Gastroesophageal sphincter (tissue), 4 donors: ENCODE results near the gene PPP1R13B. TPM values are rescaled to one million over a fixed set of nuclear protein-coding genes. Genes with fewer than 3 reads are reported as not detected.

Source experiments
- ATAC-seq: fragments of 150-250 bp; one replicate; pipeline ENCODE4 v1.9.1; 2016; ENCODE audit warnings: mild to moderate bottlenecking, moderate library complexity
- H3K27ac ChIP-seq, 4 donors: fragments of 200-600 bp; sonication (generic) in 3 of 4; 1 replicate in 3 of 4; 2 replicates in 1 of 4; pipeline ENCODE4 v1.5.1; 2016 to 2019
- H3K27me3 ChIP-seq: fragments of 200-600 bp; sonication (generic); one replicate; pipeline ENCODE4 v1.5.1; 2019
- H3K36me3 ChIP-seq, 2 donors: fragments of 200-600 bp; sonication (generic); one replicate each; pipeline ENCODE4 v1.5.1; 2019; ENCODE audit warnings: control low read depth in 1 of 2
- H3K4me1 ChIP-seq, 3 donors: fragments of 200-600 bp; sonication (generic); 1 replicate in 2 of 3; 2 replicates in 1 of 3; pipeline ENCODE4 v1.5.1; 2016 to 2019; ENCODE audit warnings: control low read depth in 2 of 3
- H3K4me3 ChIP-seq, 2 donors: fragments of 200-600 bp; sonication (generic); one replicate each; pipeline ENCODE4 v1.5.1; 2019; ENCODE audit warnings: mild to moderate bottlenecking in 1 of 2, moderate library complexity in 1 of 2
- H3K9me3 ChIP-seq, 3 donors: fragments of 200-600 bp; sonication (generic); one replicate each; pipeline ENCODE4 v1.5.1; 2017 to 2019; ENCODE audit warnings: control low read depth in 2 of 3
- EP300 ChIP-seq: sonication (generic); formaldehyde crosslinking; IDR thresholded peaks from one replicate; pipeline ENCODE4 v1.6.1; 2017; ENCODE audit warnings: antibody characterized with exemption, mild to moderate bottlenecking
- POLR2A ChIP-seq, 2 donors: fragments of 450-650 bp; IDR thresholded peaks; one replicate each; pipeline ENCODE4 v1.6.1; 2017; ENCODE audit warnings: antibody characterized with exemption in 2 of 2, mild to moderate bottlenecking in 2 of 2, moderate library complexity in 1 of 2
- POLR2AphosphoS5 ChIP-seq: sonication (generic); formaldehyde crosslinking; IDR thresholded peaks from one replicate; pipeline ENCODE4 v1.6.1; 2017; ENCODE audit warnings: antibody characterized with exemption
- WGBS, 2 donors: methylation state at CpG; one replicate each; pipeline ENCODE4 v1.1.5; 2018; ENCODE audit warnings: low coverage in 1 of 2; 5-methylcytosine and 5-hydroxymethylcytosine counted together
- total RNA-seq, 4 donors: library from RNA; depleted of rRNA; stranded (reverse); fragments of >200 nt; gene quantifications; one replicate each; pipeline ENCODE4 v1.1.0, GENCODE V29; 2016
- TF ChIP-seq, protein P1 (sequence below), 4 experiments: fragments of 200-600 bp in 2 of 4; fragments of 450-650 bp in 2 of 4; sonication (generic) in 1 of 4; IDR thresholded peaks; one replicate each; pipeline ENCODE4 v1.5.1; 2017 to 2019; ENCODE audit warnings: antibody characterized with exemption in 4 of 4, mild to moderate bottlenecking in 2 of 4, moderate library complexity in 2 of 4

PPP1R13B gene
- total RNA-seq, 4 donors from 2014 or later = 13.9 to 24.8 (median 17.5) TPM

- Histone ChIP-seq H3K27ac (peak overlapping the region in 3 of 4 donors; percentile 8 to 93 (median 9)), H3K9me3 (no peaks in the 10 kb centered on the region), H3K27me3 (no peaks in the 10 kb centered on the region), H3K36me3 (peaks cover 0 to 82% of the 10 kb centered on the region in 2 donors), H3K4me1 (peaks cover 8 to 100% (median 24%) of the 10 kb centered on the region in 3 donors), H3K4me3 (no peak overlapping the region)
- no peak for ATAC-seq
- TF ChIP-seq, protein P1, sequence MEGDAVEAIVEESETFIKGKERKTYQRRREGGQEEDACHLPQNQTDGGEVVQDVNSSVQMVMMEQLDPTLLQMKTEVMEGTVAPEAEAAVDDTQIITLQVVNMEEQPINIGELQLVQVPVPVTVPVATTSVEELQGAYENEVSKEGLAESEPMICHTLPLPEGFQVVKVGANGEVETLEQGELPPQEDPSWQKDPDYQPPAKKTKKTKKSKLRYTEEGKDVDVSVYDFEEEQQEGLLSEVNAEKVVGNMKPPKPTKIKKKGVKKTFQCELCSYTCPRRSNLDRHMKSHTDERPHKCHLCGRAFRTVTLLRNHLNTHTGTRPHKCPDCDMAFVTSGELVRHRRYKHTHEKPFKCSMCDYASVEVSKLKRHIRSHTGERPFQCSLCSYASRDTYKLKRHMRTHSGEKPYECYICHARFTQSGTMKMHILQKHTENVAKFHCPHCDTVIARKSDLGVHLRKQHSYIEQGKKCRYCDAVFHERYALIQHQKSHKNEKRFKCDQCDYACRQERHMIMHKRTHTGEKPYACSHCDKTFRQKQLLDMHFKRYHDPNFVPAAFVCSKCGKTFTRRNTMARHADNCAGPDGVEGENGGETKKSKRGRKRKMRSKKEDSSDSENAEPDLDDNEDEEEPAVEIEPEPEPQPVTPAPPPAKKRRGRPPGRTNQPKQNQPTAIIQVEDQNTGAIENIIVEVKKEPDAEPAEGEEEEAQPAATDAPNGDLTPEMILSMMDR (IDR thresholded peaks at IDR 0.05) = no peak
- TF ChIP-seq POLR2AphosphoS5 (no peak), POLR2A (IDR thresholded peaks at IDR 0.05) (no peak), EP300 (no peak)
- WGBS, 2 donors = no CpG with 5 or more reads among the region's 24 CpGs
These were observed 115.2 kb downstream of the PPP1R13B start for GRCh38 chr14:103731916-103732867.

DNA sequence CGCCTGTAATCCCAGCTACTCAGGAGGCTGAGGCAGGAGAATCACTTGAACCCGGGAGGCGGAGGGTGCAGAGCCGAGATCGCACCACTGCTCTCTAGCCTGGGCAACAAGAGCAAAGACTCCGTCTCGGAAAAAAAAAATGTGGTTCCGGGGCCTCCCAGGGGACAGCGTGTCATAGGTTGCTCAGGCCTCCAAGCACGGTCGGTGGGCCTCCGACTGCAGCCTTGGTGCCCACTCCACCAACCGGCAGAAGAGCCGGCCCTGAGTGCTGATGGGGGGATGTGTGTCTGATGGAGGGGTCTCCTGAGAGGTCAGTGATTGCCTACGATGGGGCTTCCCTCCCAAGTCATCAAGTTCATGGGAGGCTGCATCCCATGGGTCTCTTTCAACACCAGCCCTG, 115.9 kb downstream of the PPP1R13B start:
- H3K9me3 ChIP-seq = no peaks in the 10 kb centered on the region
- WGBS, 2 donors = 87% methylated on average over 4 of the region's 15 CpGs; no CpG with 5 or more reads in 1 of the 2 donors
- no peak overlapping the region for H3K4me3 ChIP-seq
- peaks cover 8 to 100% (median 20%) of the 10 kb centered on the region in 3 donors for H3K4me1 ChIP-seq
- H3K27ac ChIP-seq = peak overlapping the region in 1 of 4 donors; percentile 68
- no peak for ATAC-seq
- TF ChIP-seq, protein P1 (IDR thresholded peaks at IDR 0.05) = no peak
- no peak for TF ChIP-seq POLR2A (IDR thresholded peaks at IDR 0.05)
- no peak for TF ChIP-seq POLR2AphosphoS5
- TF ChIP-seq EP300 = no peak
- H3K36me3 ChIP-seq = peaks cover 0 to 88% of the 10 kb centered on the region in 2 donors
- H3K27me3 ChIP-seq = no peaks in the 10 kb centered on the region

DNA sequence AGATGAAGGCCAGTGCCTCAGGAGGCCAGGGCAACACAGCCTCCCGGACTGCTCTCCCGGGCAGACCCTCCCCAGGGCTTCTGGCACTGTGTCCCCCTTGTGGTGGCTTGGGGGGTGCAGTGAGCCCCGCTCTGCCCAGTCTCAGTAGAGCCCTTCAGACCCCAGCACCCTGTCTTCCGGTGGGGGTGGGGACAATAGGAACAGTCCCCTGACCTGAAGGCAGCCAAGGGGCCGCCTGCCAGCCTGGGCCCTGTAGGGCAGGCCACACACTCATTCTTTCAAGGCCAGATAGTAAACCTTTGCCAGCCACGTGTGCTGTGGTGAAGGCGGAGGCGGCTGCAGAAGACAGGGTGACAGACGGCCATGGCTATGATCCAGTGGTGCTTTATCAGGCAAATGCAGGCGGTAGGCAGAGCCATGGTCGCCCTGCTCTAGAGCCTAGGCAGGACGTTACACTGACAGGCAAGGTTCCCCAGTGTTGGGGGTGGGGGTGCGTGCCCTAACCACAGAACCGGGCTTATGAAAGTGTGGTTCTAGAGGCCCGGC, 116.8 kb downstream of the PPP1R13B start:
- no peak overlapping the region for H3K4me3 ChIP-seq
- peaks cover 3 to 100% (median 17%) of the 10 kb centered on the region in 3 donors for H3K4me1 ChIP-seq
- WGBS, 2 donors = 38 to 75% methylated on average over 2 to 4 of the region's 15 CpGs
- no peaks in the 10 kb centered on the region for H3K9me3 ChIP-seq
- peaks cover 0 to 97% of the 10 kb centered on the region in 2 donors for H3K36me3 ChIP-seq
- peak overlapping the region in 3 of 4 donors; percentile 4 to 68 (median 42) for H3K27ac ChIP-seq
- H3K27me3 ChIP-seq = no peaks in the 10 kb centered on the region
- TF ChIP-seq POLR2AphosphoS5 (peak; percentile 79), POLR2A (IDR thresholded peaks at IDR 0.05) (no peak), EP300 (no peak)
- TF ChIP-seq, protein P1 (IDR thresholded peaks at IDR 0.05) = peak in 1 of 4 experiments; percentile 14
- peak; percentile 68 for ATAC-seq

DNA sequence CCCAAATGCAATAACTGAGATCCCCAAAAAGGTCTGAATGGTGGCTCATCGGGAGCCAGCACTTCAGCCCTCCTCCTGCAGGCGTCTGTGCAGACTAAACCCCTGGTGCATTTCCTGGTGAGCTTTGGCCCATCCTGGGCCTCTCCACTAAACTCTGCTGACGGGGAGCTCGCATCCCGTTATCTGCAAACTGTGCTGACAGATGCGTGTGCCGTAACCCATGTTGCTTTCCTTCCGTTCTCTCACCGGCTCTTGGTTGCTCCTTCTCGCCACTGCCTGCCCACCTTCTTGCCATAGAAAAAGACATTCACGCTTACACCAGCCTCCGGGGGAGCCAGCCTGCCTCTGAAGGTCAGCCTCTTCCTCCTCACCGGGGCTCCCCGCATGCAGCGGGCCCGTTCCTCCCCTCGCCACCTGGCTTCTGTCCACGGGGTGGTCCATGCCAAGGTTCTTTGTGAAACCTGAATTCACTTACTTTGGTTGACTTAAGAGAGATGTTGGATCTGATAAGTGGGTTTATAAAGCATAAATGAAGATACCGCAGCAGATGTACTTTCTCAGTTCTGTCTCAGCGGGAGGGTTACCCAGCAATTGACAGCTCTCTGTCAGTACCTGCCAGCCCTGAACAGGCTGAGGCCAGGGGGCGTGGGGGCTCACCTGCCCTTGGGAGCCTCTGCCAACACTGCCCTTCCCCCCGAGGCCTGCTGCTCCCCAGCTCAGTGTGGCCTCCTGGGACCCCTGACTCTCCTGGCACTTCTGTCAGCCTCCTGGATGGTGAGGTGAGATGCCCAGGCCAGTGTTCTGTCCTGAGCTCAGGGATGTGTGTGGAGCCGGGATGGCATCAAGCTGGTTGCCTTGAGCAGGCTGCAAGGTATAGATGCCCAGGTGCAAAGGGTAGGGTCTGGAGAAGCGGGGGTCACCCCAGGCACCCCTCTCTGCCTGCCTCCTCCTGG, 117.6 kb downstream of the PPP1R13B start:
- Histone ChIP-seq H3K4me3 (no peak overlapping the region), H3K27me3 (no peaks in the 10 kb centered on the region), H3K27ac (peak overlapping the region in 3 of 4 donors; percentile 4 to 68 (median 42)), H3K4me1 (peaks cover 0 to 100% (median 10%) of the 10 kb centered on the region in 3 donors), H3K9me3 (no peaks in the 10 kb centered on the region), H3K36me3 (peaks cover 0 to 97% of the 10 kb centered on the region in 2 donors)
- ATAC-seq = no peak
- TF ChIP-seq, protein P1 (IDR thresholded peaks at IDR 0.05) = no peak
- no peak for TF ChIP-seq EP300
- TF ChIP-seq POLR2A (IDR thresholded peaks at IDR 0.05) = no peak
- no peak for TF ChIP-seq POLR2AphosphoS5
- 80 to 81% methylated on average over 1 to 15 of the region's 24 CpGs for WGBS, 2 donors
